DND-41 (cell line): Measurements from ENCODE around the gene CD72.
A peak's percentile ranks its signal among the peaks of the same experiment; 100 is the strongest.

ENCODE experiments used
- ATAC-seq: fragments of 200-7000 bp; cut with Tn5 transposase; 3 replicates; pipeline ENCODE4 v1.9.1; 2021; ENCODE audit warnings: low read depth; ENCODE audit not compliant: insufficient read depth
- DNase-seq: peaks from one replicate; pipeline ENCODE4 v3.0.0-alpha.2; 2020
- H2AFZ ChIP-seq: 2 replicates; pipeline ENCODE4 v1.6.0; 2012; ENCODE audit warnings: low read depth, low read length
- H3K27ac ChIP-seq: 2 replicates; pipeline ENCODE4 v1.5.1; 2012; ENCODE audit warnings: low read length, inconsistent platforms
- H3K27me3 ChIP-seq: fragments of 200-600 bp; sonication (generic); 2 replicates; pipeline ENCODE4 v1.6.0; 2012; ENCODE audit warnings: low read length, mild to moderate bottlenecking, inconsistent platforms; ENCODE audit not compliant: insufficient read depth, poor library complexity
- H3K36me3 ChIP-seq: 2 replicates; pipeline ENCODE4 v1.5.1; 2012; ENCODE audit warnings: low read length, inconsistent platforms; ENCODE audit not compliant: insufficient read depth
- H3K4me1 ChIP-seq: 2 replicates; pipeline ENCODE4 v1.5.1; 2012; ENCODE audit warnings: mild to moderate bottlenecking, low read length; ENCODE audit not compliant: insufficient read depth
- H3K4me2 ChIP-seq: 2 replicates; pipeline ENCODE4 v1.6.0; 2012; ENCODE audit warnings: mild to moderate bottlenecking, moderate library complexity, low read length, inconsistent platforms; ENCODE audit not compliant: insufficient read depth
- H3K4me3 ChIP-seq, 2 experiments: fragments of 200-600 bp in 1 of 2; shearing (Covaris generic) in 1 of 2; 2 replicates each; pipeline ENCODE4 v1.5.1; 2012 to 2016; ENCODE audit warnings: inconsistent platforms in 2 of 2, low read length in 2 of 2, mild to moderate bottlenecking in 2 of 2, low read depth in 1 of 2, moderate library complexity in 1 of 2
- H3K79me2 ChIP-seq: 2 replicates; pipeline ENCODE4 v1.6.0; 2012; ENCODE audit warnings: low read length, inconsistent platforms; ENCODE audit not compliant: insufficient read depth
- H3K9ac ChIP-seq: 2 replicates; pipeline ENCODE4 v1.6.0; 2012; ENCODE audit warnings: low read depth, mild to moderate bottlenecking, inconsistent platforms, low read length, moderate library complexity
- H3K9me3 ChIP-seq: 2 replicates; pipeline ENCODE4 v1.5.1; 2012; ENCODE audit warnings: low read length, moderate library complexity, mild to moderate bottlenecking, inconsistent platforms; ENCODE audit not compliant: insufficient read depth, severe bottlenecking
- H4K20me1 ChIP-seq: 2 replicates; pipeline ENCODE4 v1.6.0; 2012; ENCODE audit warnings: low read length; ENCODE audit not compliant: insufficient read depth
- CTCF ChIP-seq: IDR thresholded peaks from 2 replicates; pipeline ENCODE4 v1.5.1; 2012; ENCODE audit warnings: borderline replicate concordance, low read length, moderate library complexity, mild to moderate bottlenecking; ENCODE audit not compliant: poor library complexity, severe bottlenecking; ENCODE audit errors: extremely low read depth
- EZH2 ChIP-seq: IDR thresholded peaks from 3 replicates; pipeline ENCODE4 v1.6.1; 2012; ENCODE audit warnings: borderline replicate concordance, low read depth, mild to moderate bottlenecking, moderate library complexity, low read length, inconsistent platforms; ENCODE audit not compliant: severe bottlenecking

CD72 gene

GRCh38 chr9:35636135-35636876 lies 18.1 kb upstream of the CD72 start:
- no peaks in the 10 kb centered on the region for H3K27me3 ChIP-seq
- H3K36me3 ChIP-seq = 0 out of 2 replicates have a peak, but pooled peaks cover 3% of the 10 kb centered on the region
- H4K20me1 ChIP-seq = no peaks in the 10 kb centered on the region
- no peaks in the 10 kb centered on the region for H3K9me3 ChIP-seq
- H3K4me2 ChIP-seq = no peak overlapping the region
- H3K27ac ChIP-seq = no peak overlapping the region
- ATAC-seq (no peak), DNase-seq (no peak)
- peaks cover 26% of the 10 kb centered on the region for H3K4me1 ChIP-seq
- no peaks in the 10 kb centered on the region for H3K79me2 ChIP-seq
- H3K4me3 ChIP-seq = no peak overlapping the region
- H3K9ac ChIP-seq = no peak overlapping the region
- H2AFZ ChIP-seq = no peak overlapping the region
- TF ChIP-seq CTCF (no peak), EZH2 (no peak)

GRCh38 chr9:35635730-35636129 lies 17.5 kb upstream of the CD72 start:
- Histone ChIP-seq H4K20me1 (no peaks in the 10 kb centered on the region), H3K4me2 (no peak overlapping the region), H3K9ac (no peak overlapping the region), H3K4me1 (peaks cover 26% of the 10 kb centered on the region), H3K27me3 (no peaks in the 10 kb centered on the region), H3K27ac (no peak overlapping the region), H2AFZ (no peak overlapping the region), H3K79me2 (no peaks in the 10 kb centered on the region), H3K36me3 (0 out of 2 replicates have a peak, but pooled peaks cover under 1% of the 10 kb centered on the region), H3K9me3 (no peaks in the 10 kb centered on the region), H3K4me3 (no peak overlapping the region)
- TF ChIP-seq EZH2 (no peak), CTCF (no peak)
- no peak for DNase-seq
- no peak for ATAC-seq

- H3K79me2 ChIP-seq = no peaks in the 10 kb centered on the region
- peak; percentile 40; the same call in 1 of the 3 replicates for ATAC-seq
- no peak overlapping the region for H3K4me3 ChIP-seq
- no peaks in the 10 kb centered on the region for H4K20me1 ChIP-seq
- no peaks in the 10 kb centered on the region for H3K27me3 ChIP-seq
- peaks cover 6% of the 10 kb centered on the region; the same call in 1 of the 2 replicates for H3K4me1 ChIP-seq
- no peak for DNase-seq
- H2AFZ ChIP-seq = no peak overlapping the region
- H3K9ac ChIP-seq = no peak overlapping the region
- no peak overlapping the region for H3K27ac ChIP-seq
- TF ChIP-seq EZH2 (no peak), CTCF (no peak)
- no peak overlapping the region for H3K4me2 ChIP-seq
- no peaks in the 10 kb centered on the region for H3K36me3 ChIP-seq
- no peaks in the 10 kb centered on the region for H3K9me3 ChIP-seq
Measured at GRCh38 chr9:35629597-35629996, 11.4 kb upstream of the CD72 start.
